ENCODE results near the gene LAMTOR2.

DNA sequence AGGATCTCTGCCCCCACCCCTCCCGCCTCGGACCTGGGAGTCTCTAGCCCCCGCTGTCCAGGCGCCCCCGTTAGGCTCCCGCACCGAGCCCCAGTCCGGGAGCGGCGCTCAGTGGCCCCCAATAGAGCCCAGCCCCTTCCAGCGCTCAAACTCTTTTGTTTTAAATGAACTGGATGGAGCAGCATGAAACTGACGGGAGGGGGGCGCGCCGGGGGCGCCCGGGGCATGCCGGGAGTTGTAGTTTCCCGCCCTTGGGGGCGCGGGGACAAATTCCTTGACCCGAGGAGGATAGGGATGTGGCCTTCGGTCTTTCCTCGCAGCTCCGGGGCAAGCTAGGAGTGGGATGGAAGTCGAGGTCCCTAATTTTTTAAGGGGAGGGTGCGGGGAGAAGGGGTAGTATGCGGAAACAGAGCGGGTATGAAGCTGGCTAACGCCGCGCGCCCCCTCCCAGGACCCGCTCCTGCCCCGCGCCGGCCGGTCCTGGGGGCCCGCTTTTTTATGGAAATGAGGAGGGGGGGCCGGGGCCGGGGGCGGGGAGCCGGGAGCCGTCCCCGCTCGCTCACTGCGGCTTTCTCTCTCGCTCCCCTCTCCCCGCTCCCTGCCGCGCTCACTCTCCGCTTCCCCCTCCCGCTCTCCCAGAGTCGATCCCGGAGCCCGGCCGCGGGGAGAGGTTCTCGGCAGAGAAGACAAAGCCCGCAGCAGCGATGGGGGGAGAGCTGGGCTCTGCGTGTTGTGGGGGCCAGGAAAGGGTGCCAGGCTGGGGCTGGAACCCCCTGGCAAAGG, 27.9 kb downstream of the LAMTOR2 start, which contains the start of gene MEX3A:
- TF ChIP-seq TAF1 (IDR thresholded peaks at IDR 0.05; ENCODE audit: low read depth), result peak; percentile 90
- no peak for TF ChIP-seq EZH2 (IDR thresholded peaks at IDR 0.05; ENCODE audit: borderline replicate concordance, insufficient read depth, low read length, poor library complexity, severe bottlenecking)
- no peak for TF ChIP-seq SMC3 (conservative IDR thresholded peaks at IDR 0.05; ENCODE audit: poor library complexity)
- TF ChIP-seq CTCF (IDR thresholded peaks at IDR 0.05; ENCODE audit: poor library complexity, severe bottlenecking), result no peak
- peak; percentile 90 for TF ChIP-seq POLR2AphosphoS5 (IDR thresholded peaks at IDR 0.05)
- TF ChIP-seq REST (IDR thresholded peaks at IDR 0.05; ENCODE audit: borderline replicate concordance), result peak; percentile 65
- no peak for TF ChIP-seq RAD21 (conservative IDR thresholded peaks at IDR 0.05)
- TF ChIP-seq EP300 (conservative IDR thresholded peaks at IDR 0.05; ENCODE audit: poor library complexity, severe bottlenecking), result peak; percentile 40
